SK-N-SH (cell line): ENCODE results near the gene IGF2BP3. TPM values are rescaled to one million over a fixed set of nuclear protein-coding genes. Genes with fewer than 3 reads are reported as not detected.

Experiments
- CTCF ChIA-PET: fragments of 300-600, 350-600 bp; formaldehyde crosslinking; extraction: SDS; loops from one replicate; lab custom pipeline; 2021; lab: Yijun Ruan, JAX
- POLR2A ChIA-PET: fragments of 350-600 bp; sonication (Branson Sonifier 250); formaldehyde crosslinking; extraction: SDS; loops from one replicate; lab custom pipeline; 2020; ENCODE audit warnings: antibody characterized with exemption, inconsistent platforms; lab: Yijun Ruan, JAX
- DNase-seq: peaks from one replicate; pipeline ENCODE4 v3.0.0; 2012
- H2AFZ ChIP-seq: fragments of 200-600 bp; sonication (generic); 2 replicates; pipeline ENCODE4 v1.8.1; 2016; ENCODE audit warnings: antibody characterized with exemption, mild to moderate bottlenecking, low read depth
- H3F3A ChIP-seq: fragments of 200-600 bp; sonication (generic); replicated peaks from 2 replicates; pipeline ENCODE3; 2016; ENCODE audit warnings: antibody characterized with exemption, mild to moderate bottlenecking; ENCODE audit not compliant: insufficient read depth
- H3K27ac ChIP-seq, 2 experiments: fragments of 200-500 bp in 1 of 2; fragments of 200-600 bp in 1 of 2; sonication (Bioruptor generic) in 1 of 2; sonication (generic), shearing (Covaris generic) in 1 of 2; 2 replicates each; pipeline versions ENCODE4 v1.5.1 to v1.6.1; 2014 to 2016; ENCODE audit warnings: low read depth in 2 of 2, inconsistent platforms in 1 of 2, low read length in 1 of 2, mild to moderate bottlenecking in 1 of 2, mixed read lengths in 1 of 2
- H3K27me3 ChIP-seq: fragments of 200-600 bp; sonication (generic), shearing (Covaris generic); 2 replicates; pipeline ENCODE4 v1.6.1; 2016; ENCODE audit warnings: mixed run types; ENCODE audit not compliant: insufficient read depth
- H3K36me3 ChIP-seq, 2 experiments: fragments of 200-500 bp in 1 of 2; fragments of 200-600 bp in 1 of 2; sonication (Bioruptor generic) in 1 of 2; sonication (generic) in 1 of 2; replicated peaks in 1 of 2; 2 replicates each; pipeline versions ENCODE3 to v1.5.1; 2014 to 2016; ENCODE audit warnings: low read length in 1 of 2, mild to moderate bottlenecking in 1 of 2; ENCODE audit not compliant: insufficient read depth in 2 of 2, control insufficient read depth in 1 of 2
- H3K4me1 ChIP-seq, 2 experiments: fragments of 200-500 bp in 1 of 2; fragments of 200-600 bp in 1 of 2; sonication (Bioruptor generic) in 1 of 2; sonication (generic), shearing (Covaris generic) in 1 of 2; 2 replicates each; pipeline versions ENCODE4 v1.5.1 to v1.6.1; 2014 to 2016; ENCODE audit warnings: low read depth in 1 of 2, low read length in 1 of 2, mixed run types in 1 of 2; ENCODE audit not compliant: insufficient read depth in 2 of 2, control insufficient read depth in 1 of 2
- H3K4me2 ChIP-seq: fragments of 200-600 bp; sonication (generic), shearing (Covaris generic); 2 replicates; pipeline ENCODE4 v1.6.1; 2017; ENCODE audit warnings: mixed run types
- H3K4me3 ChIP-seq, 2 experiments: fragments of 200-500 bp in 1 of 2; fragments of 200-600 bp in 1 of 2; sonication (Bioruptor generic) in 1 of 2; sonication (generic), shearing (Covaris generic) in 1 of 2; 2 replicates each; pipeline versions ENCODE4 v1.5.1 to v1.8.1; 2014 to 2016; ENCODE audit warnings: low read depth in 2 of 2, inconsistent platforms in 1 of 2, low read length in 1 of 2, mild to moderate bottlenecking in 1 of 2, mixed read lengths in 1 of 2, moderate library complexity in 1 of 2
- H3K79me2 ChIP-seq: fragments of 200-600 bp; sonication (generic); 2 replicates; pipeline ENCODE4 v1.8.1; 2017; ENCODE audit warnings: mild to moderate bottlenecking; ENCODE audit not compliant: insufficient read depth
- H3K9ac ChIP-seq: fragments of 200-600 bp; sonication (generic); 2 replicates; pipeline ENCODE4 v1.6.1; 2017; ENCODE audit warnings: mixed run types
- H3K9me2 ChIP-seq: fragments of 200-600 bp; sonication (generic); 2 replicates; pipeline ENCODE4 v1.6.1; 2017; ENCODE audit warnings: mixed run types
- H3K9me3 ChIP-seq: fragments of 200-600 bp; sonication (generic); 2 replicates; pipeline ENCODE4 v1.6.1; 2017; ENCODE audit warnings: mixed run types, mild to moderate bottlenecking, moderate library complexity
- H4K20me1 ChIP-seq: fragments of 200-600 bp; sonication (generic); 2 replicates; pipeline ENCODE4 v1.6.1; 2017; ENCODE audit warnings: mild to moderate bottlenecking, mixed run types; ENCODE audit not compliant: insufficient read depth
- CHD2 ChIP-seq: fragments of 150-350 bp; IDR thresholded peaks from 2 replicates; pipeline ENCODE4 v1.6.1; 2018; ENCODE audit warnings: low read length; ENCODE audit not compliant: partially characterized antibody
- FOXJ3 ChIP-seq: sonication (generic); formaldehyde crosslinking; IDR thresholded peaks from 2 replicates; pipeline ENCODE4 v1.5.1; 2020; ENCODE audit warnings: mild to moderate bottlenecking, missing genetic modification reagents
- GATA2 ChIP-seq: sonication (generic); formaldehyde crosslinking; IDR thresholded peaks from 2 replicates; pipeline ENCODE4 v1.5.0; 2020; ENCODE audit warnings: mild to moderate bottlenecking, missing genetic modification reagents
- JUND ChIP-seq: IDR thresholded peaks from 2 replicates; pipeline ENCODE4 v1.4.0; 2012
- MXI1 ChIP-seq: IDR thresholded peaks from 2 replicates; pipeline ENCODE4 v1.6.1; 2012; ENCODE audit warnings: mild to moderate bottlenecking, low read depth, low read length, improper control_type of control experiment
- NRF1 ChIP-seq: IDR thresholded peaks from 2 replicates; pipeline ENCODE4 v1.6.1; 2012; ENCODE audit warnings: low read depth, mild to moderate bottlenecking, low read length
- RAD21 ChIP-seq: IDR thresholded peaks from 2 replicates; pipeline ENCODE4 v1.6.1; 2012; ENCODE audit warnings: mild to moderate bottlenecking, low read length
- RCOR1 ChIP-seq: fragments of 150-350 bp; IDR thresholded peaks from 2 replicates; pipeline ENCODE4 v1.6.1; 2017; ENCODE audit warnings: antibody characterized with exemption, low read length
- RFX5 ChIP-seq: IDR thresholded peaks from 2 replicates; pipeline ENCODE4 v1.6.1; 2012; ENCODE audit warnings: mild to moderate bottlenecking, improper control_type of control experiment, low read length
- RXRA ChIP-seq: IDR thresholded peaks from 2 replicates; pipeline ENCODE4 v1.4.0; 2012; ENCODE audit warnings: low read depth, mild to moderate bottlenecking, borderline replicate concordance
- TAF1 ChIP-seq: IDR thresholded peaks from 2 replicates; pipeline ENCODE4 v1.6.1; 2012; ENCODE audit warnings: low read depth, mild to moderate bottlenecking, low read length, moderate library complexity, borderline replicate concordance
- TCF12 ChIP-seq: IDR thresholded peaks from 2 replicates; pipeline ENCODE4 v1.4.0; 2012
- TEAD4 ChIP-seq: IDR thresholded peaks from 2 replicates; pipeline ENCODE4 v1.4.0; 2012; ENCODE audit warnings: mild to moderate bottlenecking, borderline replicate concordance; ENCODE audit not compliant: insufficient read depth
- WGBS: methylation state at CpG from one replicate; pipeline ENCODE4 v1.1.6; 2017; ENCODE audit warnings: low lambda C conversion rate; 5-methylcytosine and 5-hydroxymethylcytosine counted together
- polyA plus RNA-seq, 3 experiments: library from polyadenylated mRNA; depleted of rRNA; stranded (reverse); fragments of >200 nt; gene quantifications; 2 replicates each; pipeline ENCODE4 v1.2.3, GENCODE V29; 2012
- TF ChIP-seq, protein P1 (sequence below): fragments of 200-600 bp; sonication (generic); IDR thresholded peaks from 2 replicates; pipeline ENCODE4 v1.6.1; 2017; ENCODE audit warnings: antibody characterized with exemption, mild to moderate bottlenecking, moderate library complexity
- TF ChIP-seq, protein P2 (sequence below): fragments of 150-350 bp; IDR thresholded peaks from 2 replicates; pipeline ENCODE4 v1.6.1; 2017; ENCODE audit warnings: antibody characterized with exemption, low read length, low read depth, borderline replicate concordance
- TF ChIP-seq, protein P3 (sequence below): fragments of 150-350 bp; IDR thresholded peaks from 2 replicates; pipeline ENCODE4 v1.6.1; 2016; ENCODE audit warnings: mild to moderate bottlenecking, low read depth, low read length
- TF ChIP-seq, protein P4 (sequence below): IDR thresholded peaks from 2 replicates; pipeline ENCODE4 v1.4.0; 2012; ENCODE audit warnings: low read depth, borderline replicate concordance
- TF ChIP-seq, protein P5 (sequence below): IDR thresholded peaks from 2 replicates; pipeline ENCODE4; 2012

IGF2BP3 gene
- polyA plus RNA-seq, 1 of the 3 experiments (the other 2 are of a cell fraction), result 34.4 TPM

- Histone ChIP-seq H3K9me2 (no peaks in the 10 kb centered on the region), H3K27me3 (no peaks in the 10 kb centered on the region), H3K36me3 (peaks cover 53 to 65% of the 10 kb centered on the region in 2 experiments), H2AFZ (no peak overlapping the region), H3K4me3 (no peak overlapping the region; a peak in 1 of 4 replicates), H3K9ac (no peak overlapping the region), H3K27ac (peak overlapping the region in 1 of 2 experiments; percentile 89; a peak in 2 of 4 replicates), H3K4me2 (peak overlapping the region; percentile 66), H3K79me2 (peaks cover 42% of the 10 kb centered on the region), H3K9me3 (no peaks in the 10 kb centered on the region), H3F3A (peaks cover 48% of the 10 kb centered on the region), H3K4me1 (peaks cover 25 to 62% of the 10 kb centered on the region in 2 experiments), H4K20me1 (peaks cover 5% of the 10 kb centered on the region)
- POLR2A ChIA-PET, result no interaction called here
- TF ChIP-seq, protein P1, sequence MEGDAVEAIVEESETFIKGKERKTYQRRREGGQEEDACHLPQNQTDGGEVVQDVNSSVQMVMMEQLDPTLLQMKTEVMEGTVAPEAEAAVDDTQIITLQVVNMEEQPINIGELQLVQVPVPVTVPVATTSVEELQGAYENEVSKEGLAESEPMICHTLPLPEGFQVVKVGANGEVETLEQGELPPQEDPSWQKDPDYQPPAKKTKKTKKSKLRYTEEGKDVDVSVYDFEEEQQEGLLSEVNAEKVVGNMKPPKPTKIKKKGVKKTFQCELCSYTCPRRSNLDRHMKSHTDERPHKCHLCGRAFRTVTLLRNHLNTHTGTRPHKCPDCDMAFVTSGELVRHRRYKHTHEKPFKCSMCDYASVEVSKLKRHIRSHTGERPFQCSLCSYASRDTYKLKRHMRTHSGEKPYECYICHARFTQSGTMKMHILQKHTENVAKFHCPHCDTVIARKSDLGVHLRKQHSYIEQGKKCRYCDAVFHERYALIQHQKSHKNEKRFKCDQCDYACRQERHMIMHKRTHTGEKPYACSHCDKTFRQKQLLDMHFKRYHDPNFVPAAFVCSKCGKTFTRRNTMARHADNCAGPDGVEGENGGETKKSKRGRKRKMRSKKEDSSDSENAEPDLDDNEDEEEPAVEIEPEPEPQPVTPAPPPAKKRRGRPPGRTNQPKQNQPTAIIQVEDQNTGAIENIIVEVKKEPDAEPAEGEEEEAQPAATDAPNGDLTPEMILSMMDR, result no peak
- no peak for TF ChIP-seq TEAD4
- no peak for DNase-seq
- WGBS, result 97% methylated on average over 8 of the region's 8 CpGs
- CTCF ChIA-PET, result interaction anchor here (0.7 to 1.0 kb wide), 3 partner anchors 11 to 260 kb away, joined by 3 to 5 read pairs (median 3); no protein-coding TSS in a partner anchor
These were observed 124.0 kb downstream of the IGF2BP3 start for GRCh38 chr7:23346316-23346715.

- Histone ChIP-seq H4K20me1 (peaks cover 5% of the 10 kb centered on the region), H3K9ac (no peak overlapping the region), H3K4me3 (no peak overlapping the region), H3F3A (peaks cover 41% of the 10 kb centered on the region), H3K4me2 (peak overlapping the region; percentile 66; the same call in 1 of the 2 replicates), H3K36me3 (peaks cover 61 to 69% of the 10 kb centered on the region in 2 experiments), H2AFZ (no peak overlapping the region), H3K27ac (no peak overlapping the region), H3K79me2 (peaks cover 40% of the 10 kb centered on the region), H3K9me3 (no peaks in the 10 kb centered on the region), H3K4me1 (peaks cover 25 to 55% of the 10 kb centered on the region in 2 experiments), H3K9me2 (no peaks in the 10 kb centered on the region), H3K27me3 (no peaks in the 10 kb centered on the region)
- ChIA-PET CTCF (interaction anchor here (0.7 to 1.1 kb wide), 4 partner anchors 10 to 259 kb away, joined by 3 to 5 read pairs (median 3); no protein-coding TSS in a partner anchor), POLR2A (no interaction called here)
- no peak for DNase-seq
- 97% methylated on average over 6 of the region's 6 CpGs for WGBS
- no peak for TF ChIP-seq JUND
- TF ChIP-seq RXRA, result no peak
- TF ChIP-seq MXI1, result no peak
- no peak for TF ChIP-seq TCF12
- TF ChIP-seq FOXJ3 (CRISPR knock-in tag), result no peak
- TF ChIP-seq TAF1, result no peak
- TF ChIP-seq, protein P2, sequence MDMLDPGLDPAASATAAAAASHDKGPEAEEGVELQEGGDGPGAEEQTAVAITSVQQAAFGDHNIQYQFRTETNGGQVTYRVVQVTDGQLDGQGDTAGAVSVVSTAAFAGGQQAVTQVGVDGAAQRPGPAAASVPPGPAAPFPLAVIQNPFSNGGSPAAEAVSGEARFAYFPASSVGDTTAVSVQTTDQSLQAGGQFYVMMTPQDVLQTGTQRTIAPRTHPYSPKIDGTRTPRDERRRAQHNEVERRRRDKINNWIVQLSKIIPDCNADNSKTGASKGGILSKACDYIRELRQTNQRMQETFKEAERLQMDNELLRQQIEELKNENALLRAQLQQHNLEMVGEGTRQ, result no peak
- TF ChIP-seq, protein P3, sequence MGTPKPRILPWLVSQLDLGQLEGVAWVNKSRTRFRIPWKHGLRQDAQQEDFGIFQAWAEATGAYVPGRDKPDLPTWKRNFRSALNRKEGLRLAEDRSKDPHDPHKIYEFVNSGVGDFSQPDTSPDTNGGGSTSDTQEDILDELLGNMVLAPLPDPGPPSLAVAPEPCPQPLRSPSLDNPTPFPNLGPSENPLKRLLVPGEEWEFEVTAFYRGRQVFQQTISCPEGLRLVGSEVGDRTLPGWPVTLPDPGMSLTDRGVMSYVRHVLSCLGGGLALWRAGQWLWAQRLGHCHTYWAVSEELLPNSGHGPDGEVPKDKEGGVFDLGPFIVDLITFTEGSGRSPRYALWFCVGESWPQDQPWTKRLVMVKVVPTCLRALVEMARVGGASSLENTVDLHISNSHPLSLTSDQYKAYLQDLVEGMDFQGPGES, result no peak
- TF ChIP-seq NRF1, result no peak
- TF ChIP-seq RCOR1, result no peak
- TF ChIP-seq, protein P4, sequence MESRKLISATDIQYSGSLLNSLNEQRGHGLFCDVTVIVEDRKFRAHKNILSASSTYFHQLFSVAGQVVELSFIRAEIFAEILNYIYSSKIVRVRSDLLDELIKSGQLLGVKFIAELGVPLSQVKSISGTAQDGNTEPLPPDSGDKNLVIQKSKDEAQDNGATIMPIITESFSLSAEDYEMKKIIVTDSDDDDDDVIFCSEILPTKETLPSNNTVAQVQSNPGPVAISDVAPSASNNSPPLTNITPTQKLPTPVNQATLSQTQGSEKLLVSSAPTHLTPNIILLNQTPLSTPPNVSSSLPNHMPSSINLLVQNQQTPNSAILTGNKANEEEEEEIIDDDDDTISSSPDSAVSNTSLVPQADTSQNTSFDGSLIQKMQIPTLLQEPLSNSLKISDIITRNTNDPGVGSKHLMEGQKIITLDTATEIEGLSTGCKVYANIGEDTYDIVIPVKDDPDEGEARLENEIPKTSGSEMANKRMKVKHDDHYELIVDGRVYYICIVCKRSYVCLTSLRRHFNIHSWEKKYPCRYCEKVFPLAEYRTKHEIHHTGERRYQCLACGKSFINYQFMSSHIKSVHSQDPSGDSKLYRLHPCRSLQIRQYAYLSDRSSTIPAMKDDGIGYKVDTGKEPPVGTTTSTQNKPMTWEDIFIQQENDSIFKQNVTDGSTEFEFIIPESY, result no peak
- TF ChIP-seq, protein P5, sequence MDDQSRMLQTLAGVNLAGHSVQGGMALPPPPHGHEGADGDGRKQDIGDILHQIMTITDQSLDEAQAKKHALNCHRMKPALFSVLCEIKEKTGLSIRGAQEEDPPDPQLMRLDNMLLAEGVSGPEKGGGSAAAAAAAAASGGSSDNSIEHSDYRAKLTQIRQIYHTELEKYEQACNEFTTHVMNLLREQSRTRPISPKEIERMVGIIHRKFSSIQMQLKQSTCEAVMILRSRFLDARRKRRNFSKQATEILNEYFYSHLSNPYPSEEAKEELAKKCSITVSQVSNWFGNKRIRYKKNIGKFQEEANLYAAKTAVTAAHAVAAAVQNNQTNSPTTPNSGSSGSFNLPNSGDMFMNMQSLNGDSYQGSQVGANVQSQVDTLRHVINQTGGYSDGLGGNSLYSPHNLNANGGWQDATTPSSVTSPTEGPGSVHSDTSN, result no peak
- TF ChIP-seq CHD2, result no peak
- TF ChIP-seq RFX5, result no peak
- TF ChIP-seq GATA2 (CRISPR knock-in tag), result no peak
- TF ChIP-seq RAD21, result no peak
- TF ChIP-seq, protein P1, result no peak
These were observed 124.7 kb downstream of the IGF2BP3 start for GRCh38 chr7:23345601-23346000.
